ENCODE measurements around the gene PLCB1. TPM values are rescaled to one million over a fixed set of nuclear protein-coding genes. Genes with fewer than 3 reads are reported as not detected.

The PLCB1 gene
- total and polyA plus RNA-seq, 2 donors (not counting 1 experiment from before 2014, with no cell fraction given), result 13.4 to 23.3 TPM

DNA sequence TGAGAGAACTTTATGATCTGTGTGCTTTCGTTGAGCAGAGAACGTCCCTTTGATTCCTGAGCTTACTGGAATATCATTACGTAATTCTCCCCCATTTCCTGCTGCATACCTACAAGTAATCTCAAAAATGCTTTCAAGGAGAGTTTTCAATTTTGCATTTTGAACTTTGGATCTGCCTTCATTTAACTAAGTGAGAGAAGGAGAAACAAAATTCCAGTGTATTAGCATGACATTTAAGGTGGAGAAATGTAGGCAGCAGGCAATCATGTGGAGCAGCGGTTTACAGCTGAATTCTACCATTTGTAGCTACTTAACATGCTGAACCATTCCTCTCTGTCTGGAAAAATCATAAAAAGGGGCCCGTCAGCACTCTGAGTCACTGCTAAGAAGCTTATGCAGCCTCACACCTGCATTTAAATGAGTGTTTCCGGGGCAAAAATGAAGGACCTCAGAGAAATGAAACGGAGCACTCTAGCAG lies 451.5 kb downstream of the PLCB1 start:
- no peak overlapping the region for H3K27ac ChIP-seq (ENCODE audit: insufficient read depth, low read length)
- no peak overlapping the region for H3K9ac ChIP-seq (ENCODE audit: insufficient read depth, low read length)
- H3K4me2 ChIP-seq (ENCODE audit: extremely low read depth, insufficient read depth, low read length), result no peak overlapping the region
- H3K36me3 ChIP-seq (ENCODE audit: control insufficient read depth, insufficient read depth, low read length), result no peaks in the 10 kb centered on the region
- no peaks in the 10 kb centered on the region for H3K9me3 ChIP-seq (ENCODE audit: control insufficient read depth, insufficient read depth, low read depth, low read length)
- DNase-seq (ENCODE audit: low read depth in 2 of 2), result peak in 1 of 2 donors; percentile 73
- TF ChIP-seq, protein P1, sequence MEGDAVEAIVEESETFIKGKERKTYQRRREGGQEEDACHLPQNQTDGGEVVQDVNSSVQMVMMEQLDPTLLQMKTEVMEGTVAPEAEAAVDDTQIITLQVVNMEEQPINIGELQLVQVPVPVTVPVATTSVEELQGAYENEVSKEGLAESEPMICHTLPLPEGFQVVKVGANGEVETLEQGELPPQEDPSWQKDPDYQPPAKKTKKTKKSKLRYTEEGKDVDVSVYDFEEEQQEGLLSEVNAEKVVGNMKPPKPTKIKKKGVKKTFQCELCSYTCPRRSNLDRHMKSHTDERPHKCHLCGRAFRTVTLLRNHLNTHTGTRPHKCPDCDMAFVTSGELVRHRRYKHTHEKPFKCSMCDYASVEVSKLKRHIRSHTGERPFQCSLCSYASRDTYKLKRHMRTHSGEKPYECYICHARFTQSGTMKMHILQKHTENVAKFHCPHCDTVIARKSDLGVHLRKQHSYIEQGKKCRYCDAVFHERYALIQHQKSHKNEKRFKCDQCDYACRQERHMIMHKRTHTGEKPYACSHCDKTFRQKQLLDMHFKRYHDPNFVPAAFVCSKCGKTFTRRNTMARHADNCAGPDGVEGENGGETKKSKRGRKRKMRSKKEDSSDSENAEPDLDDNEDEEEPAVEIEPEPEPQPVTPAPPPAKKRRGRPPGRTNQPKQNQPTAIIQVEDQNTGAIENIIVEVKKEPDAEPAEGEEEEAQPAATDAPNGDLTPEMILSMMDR (conservative IDR thresholded peaks at IDR 0.05 in 1 of 2, IDR thresholded peaks at IDR 0.05 in 1 of 2; ENCODE audit: low read depth in 1 of 2, low read length in 2 of 2), result no peak
- TF ChIP-seq EZH2 (IDR thresholded peaks at IDR 0.05; ENCODE audit: low read length, missing control alignments), result no peak
- H3K4me1 ChIP-seq (ENCODE audit: control insufficient read depth, extremely low read depth, insufficient read depth, low read length), result no peaks in the 10 kb centered on the region
- H3K4me3 ChIP-seq (replicated peaks in 1 of 4; ENCODE audit: control extremely low read depth in 1 of 4, insufficient read depth in 1 of 4, low read depth in 3 of 4, low read length in 4 of 4), result no peak overlapping the region
- no peaks in the 10 kb centered on the region for H4K20me1 ChIP-seq (ENCODE audit: control insufficient read depth, extremely low read depth, insufficient read depth, low read length)
- H3K27me3 ChIP-seq (ENCODE audit: control insufficient read depth, insufficient read depth, low read length), result no peaks in the 10 kb centered on the region
- no peak overlapping the region for H2AFZ ChIP-seq (ENCODE audit: low read length)
- no peaks in the 10 kb centered on the region for H3K79me2 ChIP-seq (ENCODE audit: control insufficient read depth, insufficient read depth, low read length)

DNA sequence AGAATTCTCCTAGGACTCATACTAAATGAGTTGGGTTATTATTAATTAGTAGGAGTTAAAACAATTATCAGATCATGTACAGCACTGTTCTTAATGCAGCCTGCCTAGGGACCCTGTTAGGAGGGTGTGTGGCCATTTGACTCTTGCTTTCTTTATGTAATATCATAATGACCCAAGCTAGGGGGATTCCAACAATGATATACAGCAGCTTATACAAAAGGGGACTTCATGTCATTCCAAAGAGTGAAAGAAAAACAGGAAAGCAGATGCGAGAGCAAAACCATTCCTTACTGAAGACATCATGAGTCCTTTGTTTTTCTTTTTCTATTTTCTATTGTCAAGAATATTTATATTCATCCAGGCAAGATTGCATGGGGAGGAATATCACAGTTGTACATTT lies 455.2 kb downstream of the PLCB1 start:
- no peak overlapping the region for H3K4me2 ChIP-seq (ENCODE audit: extremely low read depth, insufficient read depth, low read length)
- no peaks in the 10 kb centered on the region for H3K27me3 ChIP-seq (ENCODE audit: control insufficient read depth, insufficient read depth, low read length)
- H3K9ac ChIP-seq (ENCODE audit: insufficient read depth, low read length), result no peak overlapping the region
- H3K9me3 ChIP-seq (ENCODE audit: control insufficient read depth, insufficient read depth, low read depth, low read length), result no peaks in the 10 kb centered on the region
- no peak overlapping the region for H3K27ac ChIP-seq (ENCODE audit: insufficient read depth, low read length)
- no peaks in the 10 kb centered on the region for H3K4me1 ChIP-seq (ENCODE audit: control insufficient read depth, extremely low read depth, insufficient read depth, low read length)
- no peak overlapping the region for H2AFZ ChIP-seq (ENCODE audit: low read length)
- no peak overlapping the region for H3K4me3 ChIP-seq (replicated peaks in 1 of 4; ENCODE audit: control extremely low read depth in 1 of 4, insufficient read depth in 1 of 4, low read depth in 3 of 4, low read length in 4 of 4)
- no peaks in the 10 kb centered on the region for H3K79me2 ChIP-seq (ENCODE audit: control insufficient read depth, insufficient read depth, low read length)
- no peaks in the 10 kb centered on the region for H4K20me1 ChIP-seq (ENCODE audit: control insufficient read depth, extremely low read depth, insufficient read depth, low read length)
- TF ChIP-seq, protein P1 (conservative IDR thresholded peaks at IDR 0.05 in 1 of 2, IDR thresholded peaks at IDR 0.05 in 1 of 2; ENCODE audit: low read depth in 1 of 2, low read length in 2 of 2), result no peak
- TF ChIP-seq EZH2 (IDR thresholded peaks at IDR 0.05; ENCODE audit: low read length, missing control alignments), result no peak
- H3K36me3 ChIP-seq (ENCODE audit: control insufficient read depth, insufficient read depth, low read length), result no peaks in the 10 kb centered on the region
- no peak for DNase-seq (ENCODE audit: low read depth in 2 of 2)

DNA sequence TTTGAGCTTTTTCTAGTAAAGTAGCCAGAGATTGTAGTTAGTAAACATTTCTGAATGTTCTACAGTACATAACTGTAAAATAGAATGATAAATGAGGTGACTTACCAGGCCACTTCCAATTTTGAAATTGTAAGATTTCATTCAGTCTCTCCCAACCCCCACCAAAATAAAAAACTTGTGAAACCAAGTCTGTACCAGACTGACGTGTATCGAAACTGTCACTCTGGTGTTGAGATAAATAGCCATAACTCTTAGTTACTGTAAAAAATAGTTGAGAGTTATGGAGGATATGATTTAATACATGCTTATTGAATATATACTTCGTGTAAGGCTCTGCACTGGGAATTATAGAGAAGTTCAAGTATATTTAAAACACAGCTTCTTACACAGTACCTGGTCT lies 455.7 kb downstream of the PLCB1 start:
- Histone ChIP-seq H3K79me2 (ENCODE audit: control insufficient read depth, insufficient read depth, low read length) (no peaks in the 10 kb centered on the region), H3K9ac (ENCODE audit: insufficient read depth, low read length) (no peak overlapping the region), H3K27me3 (ENCODE audit: control insufficient read depth, insufficient read depth, low read length) (no peaks in the 10 kb centered on the region), H3K4me1 (ENCODE audit: control insufficient read depth, extremely low read depth, insufficient read depth, low read length) (no peaks in the 10 kb centered on the region), H4K20me1 (ENCODE audit: control insufficient read depth, extremely low read depth, insufficient read depth, low read length) (no peaks in the 10 kb centered on the region), H3K27ac (ENCODE audit: insufficient read depth, low read length) (no peak overlapping the region), H3K4me3 (replicated peaks in 1 of 4; ENCODE audit: control extremely low read depth in 1 of 4, insufficient read depth in 1 of 4, low read depth in 3 of 4, low read length in 4 of 4) (no peak overlapping the region), H3K4me2 (ENCODE audit: extremely low read depth, insufficient read depth, low read length) (no peak overlapping the region), H2AFZ (ENCODE audit: low read length) (no peak overlapping the region), H3K36me3 (ENCODE audit: control insufficient read depth, insufficient read depth, low read length) (no peaks in the 10 kb centered on the region), H3K9me3 (ENCODE audit: control insufficient read depth, insufficient read depth, low read depth, low read length) (no peaks in the 10 kb centered on the region)
- TF ChIP-seq EZH2 (IDR thresholded peaks at IDR 0.05; ENCODE audit: low read length, missing control alignments), result no peak
- TF ChIP-seq, protein P1 (conservative IDR thresholded peaks at IDR 0.05 in 1 of 2, IDR thresholded peaks at IDR 0.05 in 1 of 2; ENCODE audit: low read depth in 1 of 2, low read length in 2 of 2), result no peak
- no peak for DNase-seq (ENCODE audit: low read depth in 2 of 2)
